ENCODE data around the gene CEACAM5.
"Not testable (repeated sequence)": the region's sequence is repeated elsewhere in the genome, so short reads cannot be mapped to it uniquely, and the experiment has no call there.

The CEACAM5 gene

DNA sequence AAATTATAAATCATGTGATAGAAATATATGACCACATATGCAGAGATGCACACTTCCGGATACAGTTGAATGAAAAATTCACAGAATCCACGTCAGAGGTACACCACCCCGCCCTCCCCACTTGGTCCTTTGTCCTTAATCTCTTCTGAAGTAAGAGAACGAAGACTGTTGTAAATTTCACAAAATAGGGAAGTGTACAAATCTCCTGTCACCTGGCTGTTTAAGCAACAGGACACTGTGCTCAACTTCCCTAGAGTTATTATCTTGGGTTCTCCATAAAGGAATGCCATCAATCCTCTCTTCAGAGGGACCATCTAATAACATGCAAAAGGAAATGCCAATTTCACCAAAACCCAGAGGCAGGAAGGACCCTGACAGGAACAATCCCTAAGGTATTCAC lies 36.4 kb downstream of the CEACAM5 start:
- DNase-seq: no peak

DNA sequence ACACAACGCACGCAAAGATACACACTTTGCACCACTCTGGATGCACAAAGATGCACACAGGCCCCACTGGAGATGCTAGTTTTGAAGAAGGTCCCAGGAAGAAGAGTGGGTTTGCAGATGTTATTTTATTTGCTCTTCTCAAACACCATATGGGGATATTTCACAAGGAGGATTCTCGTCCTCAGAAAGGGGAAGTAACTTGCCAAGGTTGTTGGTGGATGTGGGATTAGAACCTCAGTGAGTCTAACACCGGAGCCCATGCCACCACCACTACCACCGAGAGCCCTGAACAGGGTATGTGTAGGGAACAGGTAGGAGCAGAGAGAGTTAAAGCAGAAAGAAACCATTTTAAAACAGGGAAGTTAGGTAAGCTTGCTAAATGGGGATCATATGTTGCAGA lies 37.3 kb downstream of the CEACAM5 start:
- DNase-seq: no peak

DNA sequence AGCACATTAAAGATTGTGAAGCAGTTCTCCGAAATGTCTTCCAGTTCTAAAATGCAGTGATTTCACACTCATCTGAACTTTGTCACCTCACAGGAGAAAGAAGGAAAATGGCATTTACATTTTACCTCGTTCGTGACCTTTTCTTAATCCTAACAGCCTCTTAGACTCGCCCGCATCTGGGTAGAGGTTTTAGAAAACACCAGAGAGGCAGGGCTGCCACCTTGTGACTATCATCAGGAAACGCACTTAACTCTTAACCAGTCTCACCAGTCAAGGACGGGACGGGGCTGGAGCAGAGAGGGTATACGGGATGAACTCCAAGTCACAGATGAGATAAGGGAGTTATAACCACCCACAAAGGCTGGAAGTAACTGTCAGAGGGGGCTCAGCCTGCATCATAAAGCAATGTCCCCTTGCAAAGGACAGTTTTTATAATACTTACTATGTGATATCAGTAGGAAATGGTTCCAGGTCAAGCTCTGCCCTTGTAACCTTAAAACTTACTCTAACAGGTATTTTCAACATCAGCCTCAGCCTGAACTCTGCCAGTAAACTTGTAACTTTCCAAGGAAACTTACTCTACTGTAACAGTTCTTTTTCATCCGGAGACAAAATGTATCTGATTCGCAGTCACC lies 38.3 kb downstream of the CEACAM5 start:
- peak; percentile 26 to 46 for DNase-seq

DNA sequence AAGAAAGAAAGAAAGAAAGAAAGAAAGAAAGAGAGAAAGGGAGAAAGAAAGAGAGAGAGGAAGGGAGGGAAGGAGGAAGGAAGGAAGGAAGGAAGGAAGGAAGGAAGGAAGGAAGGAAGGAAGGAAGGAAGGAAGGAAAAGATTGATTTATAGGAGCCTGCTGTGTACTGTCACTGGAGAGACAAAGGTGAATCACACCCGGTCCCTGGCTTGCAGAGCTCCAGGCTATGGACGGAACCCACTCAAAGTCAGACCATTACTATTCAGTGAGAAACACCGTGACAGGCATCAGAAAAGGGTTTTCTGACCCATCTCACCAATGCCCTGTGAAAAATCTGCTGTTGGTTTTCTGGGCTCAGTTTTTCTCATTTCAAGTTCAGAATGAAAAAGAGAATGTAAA lies 39.6 kb downstream of the CEACAM5 start:
- no peak for DNase-seq

DNA sequence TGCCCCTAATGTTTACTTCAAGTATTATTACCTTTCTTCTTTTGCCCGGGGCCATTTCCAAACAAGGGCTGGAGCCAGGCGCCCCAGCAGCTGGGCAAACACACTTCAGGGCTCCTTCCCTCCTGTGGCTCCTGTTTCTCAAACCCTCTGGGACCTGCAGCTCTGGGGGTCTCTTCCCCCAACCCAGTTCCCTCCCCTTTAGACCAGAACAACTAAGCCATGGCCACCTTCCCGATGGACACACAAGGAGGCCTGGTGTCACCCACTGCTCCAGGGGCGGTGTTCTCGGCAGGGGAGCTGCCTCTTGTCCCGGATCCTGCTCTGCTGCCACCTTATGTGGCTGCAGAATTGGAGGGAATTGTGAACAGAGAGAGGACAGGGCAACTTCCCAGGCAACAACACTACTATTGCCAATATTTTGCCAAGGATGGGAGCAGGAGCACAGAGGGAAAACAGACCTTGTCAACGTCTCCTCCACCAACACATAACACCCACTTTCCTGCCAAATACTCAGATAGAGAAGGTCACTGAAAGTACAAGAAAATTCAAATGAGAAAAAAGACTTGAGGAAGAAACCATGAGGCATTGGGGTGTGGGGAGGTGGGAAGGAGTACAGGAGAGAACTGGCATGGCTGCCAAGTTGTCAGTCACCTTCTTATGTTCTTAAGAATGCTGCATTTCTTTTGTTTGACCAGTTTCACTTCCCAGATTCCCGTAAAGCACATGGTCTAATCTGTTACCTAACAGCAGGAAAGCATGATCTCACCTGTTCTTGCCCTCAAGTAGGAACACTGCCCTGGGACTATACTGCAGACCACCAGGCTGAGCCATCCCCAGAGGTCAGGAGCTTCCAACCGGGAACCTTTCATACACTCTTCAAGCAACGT lies 42.1 kb downstream of the CEACAM5 start:
- not testable (repeated sequence) for DNase-seq

DNA sequence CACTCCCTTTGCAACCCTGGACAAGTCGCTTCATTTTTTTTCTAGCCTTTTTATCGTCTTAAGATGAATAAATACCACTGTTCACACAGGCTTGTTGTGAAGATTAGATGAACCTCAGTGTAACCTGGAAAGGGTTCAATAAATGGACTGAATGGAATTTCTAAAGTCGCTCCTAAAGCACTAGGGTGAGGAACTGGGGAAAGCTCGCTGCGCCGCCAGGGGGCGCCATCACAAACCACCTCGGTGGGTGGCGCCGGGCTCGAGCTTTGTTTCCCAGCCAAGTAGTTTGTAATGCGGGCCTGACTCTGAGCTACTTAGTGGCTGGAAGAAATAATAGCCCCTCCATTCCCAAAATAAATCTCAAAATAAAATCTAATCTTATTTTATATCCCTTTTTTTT lies 44.7 kb downstream of the CEACAM5 start:
- peak in 1 of 2 experiments; percentile 10 for DNase-seq

DNA sequence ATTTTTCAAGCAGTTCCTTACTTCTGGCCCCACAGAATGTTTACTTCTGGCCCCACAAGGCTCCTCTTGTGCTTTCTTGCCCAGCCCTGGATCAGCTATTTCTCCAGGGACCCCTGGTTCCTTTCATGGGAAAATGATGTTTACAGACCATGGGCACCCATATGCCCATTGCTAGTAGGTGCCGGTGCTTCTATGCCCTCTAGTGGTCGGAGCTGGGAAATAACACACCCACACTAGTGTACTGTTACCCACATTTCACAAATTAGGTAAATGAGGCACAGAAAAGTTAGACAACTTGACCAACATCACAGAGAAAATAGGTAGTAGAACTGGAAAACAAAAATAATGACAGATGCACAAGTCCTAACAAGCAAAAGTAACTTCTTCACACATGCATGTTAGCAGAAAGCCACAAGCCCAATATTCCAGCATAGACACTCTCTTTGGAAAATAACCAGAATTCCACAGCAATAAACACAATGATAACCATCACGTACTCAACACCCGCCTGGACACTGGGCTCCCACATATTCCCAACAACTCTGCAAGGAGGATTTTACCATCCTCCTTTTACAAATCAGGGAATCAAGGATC lies 45.6 kb downstream of the CEACAM5 start:
- peak in 1 of 2 experiments; percentile 51 for DNase-seq

DNA sequence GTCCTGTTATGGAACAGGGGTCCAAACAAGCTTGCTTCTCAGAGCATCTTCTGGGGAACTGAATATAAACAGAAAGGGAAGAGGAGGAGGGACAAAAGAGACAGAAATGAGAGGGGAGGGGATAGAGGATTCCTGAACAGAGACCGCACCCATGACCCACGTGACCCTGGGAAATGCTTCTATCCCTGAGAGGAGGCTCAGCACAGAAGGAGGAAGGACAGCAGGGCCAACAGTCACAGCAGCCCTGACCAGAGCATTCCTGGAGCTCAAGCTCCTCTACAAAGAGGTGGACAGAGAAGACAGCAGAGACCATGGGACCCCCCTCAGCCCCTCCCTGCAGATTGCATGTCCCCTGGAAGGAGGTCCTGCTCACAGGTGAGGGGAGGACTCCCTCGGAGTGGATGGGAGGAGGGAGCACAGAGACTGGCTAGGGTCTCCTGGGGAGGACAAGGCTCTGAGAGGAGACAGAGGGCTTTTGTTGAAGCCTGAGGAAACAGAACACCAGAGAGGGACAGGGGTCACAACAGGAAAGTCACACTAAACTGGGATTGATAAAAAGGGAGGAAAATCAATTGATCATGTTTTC lies 47.0 kb downstream of the CEACAM5 start, which contains the start of gene CEACAM6:
Gene CEACAM6 (plus strand): TSS at position 203 of the 586 bp plus-strand sequence. CDS start 109 bp downstream, at position 312.
- DNase-seq: no peak

DNA sequence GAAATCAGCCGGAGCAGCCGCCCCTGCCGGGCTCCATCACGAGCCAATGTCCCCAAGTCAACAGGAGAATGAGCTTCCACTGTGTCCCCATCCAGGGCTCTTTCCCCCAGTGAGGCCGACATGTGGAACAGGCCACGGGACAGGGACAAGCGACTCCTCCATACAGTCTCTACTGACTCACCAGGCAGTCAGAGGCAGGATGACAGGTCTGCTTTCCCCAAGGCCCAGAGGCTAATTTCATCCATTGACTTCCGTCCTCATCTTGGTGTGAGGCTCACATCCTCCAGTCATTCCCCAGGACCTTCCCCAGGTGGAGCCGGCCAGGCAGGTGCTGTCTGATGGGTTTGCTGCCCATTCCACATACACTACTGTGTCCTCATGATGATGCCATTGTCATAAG lies 50.4 kb downstream of the CEACAM5 start:
- DNase-seq: no peak

DNA sequence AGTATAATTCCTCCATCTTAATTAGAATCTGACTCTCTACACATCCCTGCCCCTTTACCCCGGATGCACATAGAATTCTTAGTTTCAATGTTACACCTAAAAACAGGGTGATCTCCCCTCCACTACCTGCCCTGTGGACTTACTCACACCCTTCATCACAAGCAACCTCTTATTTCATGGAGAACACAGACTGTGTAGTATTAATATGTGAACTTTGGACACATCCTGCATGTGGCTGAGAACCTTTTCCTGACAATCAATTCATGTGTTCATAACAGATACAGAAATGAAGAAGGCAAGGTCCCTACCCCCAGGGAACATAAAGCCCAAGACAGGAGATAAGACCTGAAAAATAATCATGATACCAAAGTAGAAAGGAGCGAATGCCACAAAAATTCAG lies 58.7 kb downstream of the CEACAM5 start:
- no peak for DNase-seq

DNA sequence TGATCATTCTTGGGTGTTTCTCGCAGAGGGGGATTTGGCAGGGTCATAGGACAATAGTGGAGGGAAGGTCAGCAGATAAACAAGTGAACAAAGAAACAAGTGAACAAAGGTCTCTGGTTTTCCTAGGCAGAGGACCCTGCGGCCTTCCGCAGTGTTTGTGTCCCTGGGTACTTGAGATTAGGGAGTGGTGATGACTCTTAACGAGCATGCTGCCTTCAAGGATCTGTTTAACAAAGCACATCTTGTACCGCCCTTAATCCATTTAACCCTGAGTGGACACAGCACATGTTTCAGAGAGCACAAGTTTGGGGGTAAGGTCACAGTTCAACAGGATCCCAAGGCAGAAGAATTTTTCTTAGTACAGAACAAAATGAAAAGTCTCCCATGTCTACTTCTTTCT lies 59.7 kb downstream of the CEACAM5 start:
- not testable (repeated sequence) for DNase-seq

DNA sequence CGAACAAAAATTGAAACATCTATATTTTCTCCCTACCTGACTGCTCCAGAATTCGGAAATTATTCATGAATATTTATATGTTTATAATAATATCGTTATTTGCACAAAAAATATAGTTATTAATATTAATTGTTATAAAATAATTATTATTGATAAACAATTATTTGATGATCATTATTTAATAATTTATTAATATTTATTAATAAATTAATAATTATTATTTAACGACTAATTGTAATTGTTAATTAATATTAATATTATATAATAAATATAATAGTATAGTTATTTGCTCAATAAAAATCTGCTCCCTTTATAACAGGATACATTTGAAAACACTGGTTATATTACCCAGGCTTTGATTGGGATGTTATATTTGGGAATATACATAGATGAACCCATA lies 61.2 kb downstream of the CEACAM5 start:
- no peak for DNase-seq

DNA sequence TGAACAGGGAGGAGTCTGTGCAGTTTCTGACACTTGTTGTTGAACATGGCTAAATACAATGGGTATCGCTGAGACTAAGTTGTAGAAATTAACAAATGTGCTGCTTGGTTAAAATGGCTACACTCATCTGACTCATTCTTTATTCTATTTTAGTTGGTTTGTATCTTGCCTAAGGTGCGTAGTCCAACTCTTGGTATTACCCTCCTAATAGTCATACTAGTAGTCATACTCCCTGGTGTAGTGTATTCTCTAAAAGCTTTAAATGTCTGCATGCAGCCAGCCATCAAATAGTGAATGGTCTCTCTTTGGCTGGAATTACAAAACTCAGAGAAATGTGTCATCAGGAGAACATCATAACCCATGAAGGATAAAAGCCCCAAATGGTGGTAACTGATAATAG lies 63.0 kb downstream of the CEACAM5 start:
- DNase-seq: no peak

DNA sequence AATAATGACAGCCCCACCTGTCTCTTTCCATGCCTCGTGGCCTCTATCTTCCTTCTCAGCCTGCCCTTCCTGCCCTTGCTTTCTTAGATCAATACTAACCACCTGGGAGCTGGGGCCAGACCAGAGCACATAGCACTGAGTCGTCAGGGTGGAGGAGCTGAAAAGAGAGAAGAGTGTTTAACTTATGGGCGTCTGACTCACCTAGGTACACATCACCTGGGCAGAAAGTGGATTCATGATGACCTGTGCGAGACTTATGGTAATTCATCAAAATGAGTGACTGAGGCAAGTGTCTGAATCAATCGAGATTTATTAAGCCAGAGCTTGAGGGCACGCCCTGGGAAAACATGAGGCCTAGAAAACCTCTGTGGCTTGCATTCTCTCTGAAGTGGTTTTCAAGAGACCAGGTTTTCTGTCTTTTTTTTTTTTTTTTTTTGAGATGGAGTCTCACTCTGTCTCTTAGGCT lies 66.1 kb downstream of the CEACAM5 start:
- DNase-seq: no peak

DNA sequence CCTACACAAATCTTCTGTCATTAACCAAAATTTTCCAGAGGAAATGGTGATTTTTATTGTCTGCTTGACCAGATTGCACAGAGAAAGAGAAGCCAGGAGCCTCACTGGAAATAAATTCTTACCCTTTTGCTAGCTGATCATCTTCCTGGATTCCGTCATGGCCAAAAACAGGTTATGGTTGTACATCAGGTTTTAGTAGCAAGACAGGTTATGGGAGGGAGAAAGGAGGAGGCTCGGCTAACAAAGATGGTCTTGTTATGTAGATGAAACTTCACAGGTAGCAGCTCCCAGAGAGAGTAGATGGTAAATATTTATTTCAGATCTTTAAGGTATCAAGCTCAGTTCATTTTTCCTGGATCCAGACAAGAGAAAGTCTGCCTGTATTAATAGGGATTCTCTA lies 68.3 kb downstream of the CEACAM5 start:
- no peak for DNase-seq

Measured in NCI-H524 (cell line).